Prostate gland (tissue), 2 donors: ENCODE data around the gene ZIK1. TPM values are rescaled to one million over a fixed set of nuclear protein-coding genes. Genes with fewer than 3 reads are reported as not detected.

Experiments used
- DNase-seq: peaks from one replicate; pipeline ENCODE4 v3.0.0-alpha.2; 2019; ENCODE audit warnings: low spot score
- H3K27ac ChIP-seq, 2 donors: fragments of 200-600 bp; sonication (generic); 2 replicates each; pipeline ENCODE4 v1.5.1; 2017 to 2019
- H3K27me3 ChIP-seq: fragments of 200-600 bp; sonication (generic); replicated peaks from 2 replicates; pipeline ENCODE4 v1.5.1; 2019; ENCODE audit not compliant: insufficient read depth
- H3K36me3 ChIP-seq, 2 donors: fragments of 200-600 bp; sonication (generic); 1 replicate in 1 of 2; 2 replicates in 1 of 2; pipeline versions ENCODE4 v1.5.1 to v1.8.1; 2017 to 2019
- H3K4me1 ChIP-seq: fragments of 200-600 bp; sonication (generic); replicated peaks from 2 replicates; pipeline ENCODE4 v1.5.1; 2019
- H3K4me3 ChIP-seq, 2 donors: fragments of 200-600 bp; sonication (generic); 2 replicates each; pipeline ENCODE4 v1.5.1; 2017 to 2019
- H3K9me3 ChIP-seq: fragments of 200-600 bp; sonication (generic); 2 replicates; pipeline ENCODE4 v1.5.1; 2017
- CTCF ChIP-seq, 4 experiments: fragments of 200-600 bp in 2 of 4; fragments of 450-650 bp in 2 of 4; sonication (generic) in 2 of 4; IDR thresholded peaks; 1 replicate in 3 of 4; 2 replicates in 1 of 4; pipeline ENCODE4 v1.5.1; 2016 to 2019; ENCODE audit warnings: antibody characterized with exemption in 4 of 4, mild to moderate bottlenecking in 2 of 4, moderate library complexity in 2 of 4
- POLR2A ChIP-seq: fragments of 450-650 bp; IDR thresholded peaks from one replicate; pipeline ENCODE4 v1.6.1; 2016; ENCODE audit warnings: antibody characterized with exemption, mild to moderate bottlenecking
- POLR2AphosphoS5 ChIP-seq: sonication (generic); formaldehyde crosslinking; IDR thresholded peaks from one replicate; pipeline ENCODE4 v1.6.1; 2017; ENCODE audit warnings: antibody characterized with exemption
- WGBS: methylation state at CpG from one replicate; pipeline ENCODE4 v1.1.5; 2018; 5-methylcytosine and 5-hydroxymethylcytosine counted together
- intact Hi-C: fragments of 100-400 bp; cut with DNase I; formaldehyde crosslinking; loops from one replicate; pipeline ENCODE4 v1.14.2; 2022
- total RNA-seq, 2 donors: library from RNA; depleted of rRNA; stranded (reverse); fragments of >200 nt; gene quantifications; one replicate each; pipeline ENCODE4 v1.1.0, GENCODE V29; 2016

ZIK1 gene
- total RNA-seq, 2 donors from 2014 or later: 5.3 to 8.5 TPM

- 55% methylated on average over 1 of the region's 1 CpG for WGBS
- intact Hi-C loops: no loop called here
- Histone ChIP-seq H3K27me3 (no peaks in the 10 kb centered on the region), H3K36me3 (no peaks in the 10 kb centered on the region), H3K27ac (no peak overlapping the region), H3K4me1 (no peaks in the 10 kb centered on the region), H3K9me3 (no peaks in the 10 kb centered on the region), H3K4me3 (no peak overlapping the region)
- TF ChIP-seq POLR2AphosphoS5 (no peak), POLR2A (no peak)
- no peak for DNase-seq
Measured at GRCh38 chr19:57563547-57563946, 20.4 kb upstream of the ZIK1 start.

GRCh38 chr19:57566396-57567265 lies 17.3 kb upstream of the ZIK1 start:
- no peak overlapping the region for H3K27ac ChIP-seq
- H3K27me3 ChIP-seq: no peaks in the 10 kb centered on the region
- no peak overlapping the region for H3K4me3 ChIP-seq
- H3K36me3 ChIP-seq: no peaks in the 10 kb centered on the region
- no peak for DNase-seq
- no peak for TF ChIP-seq POLR2AphosphoS5
- no peak for TF ChIP-seq POLR2A
- no peak for TF ChIP-seq CTCF (IDR thresholded peaks at IDR 0.05)
- no peaks in the 10 kb centered on the region for H3K9me3 ChIP-seq
- H3K4me1 ChIP-seq: no peaks in the 10 kb centered on the region
- WGBS: 55% methylated on average over 7 of the region's 7 CpGs
- intact Hi-C loops: no loop called here

GRCh38 chr19:57570707-57571106 lies 13.2 kb upstream of the ZIK1 start:
- TF ChIP-seq CTCF (IDR thresholded peaks at IDR 0.05): no peak
- TF ChIP-seq POLR2AphosphoS5: no peak
- TF ChIP-seq POLR2A: no peak
- H3K4me1 ChIP-seq: no peaks in the 10 kb centered on the region
- H3K27ac ChIP-seq: no peak overlapping the region
- no peak for DNase-seq
- H3K27me3 ChIP-seq: no peaks in the 10 kb centered on the region
- H3K9me3 ChIP-seq: peaks cover 12% of the 10 kb centered on the region
- intact Hi-C loops: loop anchor here (10.0 kb wide), 1 partner anchor 584 kb away; the partner anchor contains the start of gene ZNF329
- H3K36me3 ChIP-seq: peaks cover 12 to 39% of the 10 kb centered on the region in 2 donors
- no peak overlapping the region for H3K4me3 ChIP-seq

DNA sequence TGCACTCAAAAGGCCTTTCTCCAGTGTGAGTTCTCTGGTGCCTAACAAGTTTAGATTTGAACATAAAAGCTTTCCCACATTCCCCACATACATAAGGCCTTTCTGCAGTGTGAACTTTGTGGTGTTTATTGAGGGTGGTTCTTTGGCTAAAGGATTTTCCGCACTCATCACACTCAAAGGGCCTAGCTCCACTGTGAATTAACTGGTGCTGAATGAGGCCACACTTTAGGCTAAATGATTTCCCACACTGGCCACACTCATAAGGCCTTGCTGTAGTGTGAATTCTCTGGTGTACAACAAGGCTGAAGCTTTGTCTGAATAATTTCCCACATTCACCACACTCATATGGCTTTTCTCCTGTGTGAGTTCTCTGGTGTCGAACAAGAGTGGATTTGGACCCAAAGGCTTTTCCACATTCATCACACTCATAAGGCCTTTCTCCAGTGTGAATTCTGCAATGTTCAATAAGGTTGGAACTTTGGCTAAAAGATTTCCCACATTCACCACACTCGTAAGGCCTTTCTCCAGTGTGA lies 11.5 kb upstream of the ZIK1 start:
- Histone ChIP-seq H3K4me1 (no peaks in the 10 kb centered on the region), H3K9me3 (peaks cover 12% of the 10 kb centered on the region), H3K27me3 (no peaks in the 10 kb centered on the region), H3K27ac (no peak overlapping the region), H3K4me3 (no peak overlapping the region), H3K36me3 (peaks cover 12 to 47% of the 10 kb centered on the region in 2 donors)
- no peak for DNase-seq
- intact Hi-C loops: loop anchor here (10.0 kb wide), 1 partner anchor 582 kb away; the partner anchor contains the start of gene ZNF329
- WGBS: 97% methylated on average over 3 of the region's 3 CpGs
- TF ChIP-seq POLR2AphosphoS5 (no peak), POLR2A (no peak), CTCF (IDR thresholded peaks at IDR 0.05) (no peak)

GRCh38 chr19:57576661-57577060 lies 7.3 kb upstream of the ZIK1 start:
- no peaks in the 10 kb centered on the region for H3K27me3 ChIP-seq
- TF ChIP-seq CTCF (IDR thresholded peaks at IDR 0.05) (no peak), POLR2AphosphoS5 (no peak), POLR2A (no peak)
- no peak for DNase-seq
- peaks cover 4% of the 10 kb centered on the region for H3K4me1 ChIP-seq
- peaks cover 12% of the 10 kb centered on the region for H3K9me3 ChIP-seq
- no peak overlapping the region for H3K4me3 ChIP-seq
- intact Hi-C loops: loop anchor here (10.0 kb wide), 1 partner anchor 578 kb away; the partner anchor contains the start of gene ZNF329
- H3K36me3 ChIP-seq: peaks cover 12 to 47% of the 10 kb centered on the region in 2 donors
- no peak overlapping the region for H3K27ac ChIP-seq
